ENCODE measurements around the gene HCN1.

HCN1 gene

GRCh38 chr5:45279109-45279508 lies 417.1 kb downstream of the HCN1 start:
- DNase-seq, result no peak

DNA sequence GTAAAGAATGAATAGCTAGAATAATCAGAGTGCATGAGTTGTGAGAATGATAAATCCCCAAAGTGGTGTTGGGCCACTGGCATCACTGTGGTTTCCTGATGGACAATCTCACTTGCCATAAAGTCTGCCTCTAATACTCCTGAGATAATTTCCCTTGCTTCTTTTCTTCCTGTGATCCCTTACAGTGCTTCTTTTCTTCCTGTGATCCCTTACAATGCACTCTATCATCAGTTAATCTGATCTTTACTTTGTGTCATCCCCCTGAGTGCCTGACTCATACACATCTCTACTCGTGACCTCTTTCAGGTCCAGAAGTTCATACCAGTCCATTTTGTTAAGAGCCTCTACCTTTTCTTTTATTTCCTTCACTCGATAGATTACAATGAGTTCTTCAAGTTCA lies 418.3 kb downstream of the HCN1 start:
- no peak for DNase-seq

- no peak for DNase-seq
These were observed 421.9 kb downstream of the HCN1 start for GRCh38 chr5:45274241-45274640.

- DNase-seq, result no peak
These were observed 424.6 kb downstream of the HCN1 start for GRCh38 chr5:45271626-45272025.

DNA sequence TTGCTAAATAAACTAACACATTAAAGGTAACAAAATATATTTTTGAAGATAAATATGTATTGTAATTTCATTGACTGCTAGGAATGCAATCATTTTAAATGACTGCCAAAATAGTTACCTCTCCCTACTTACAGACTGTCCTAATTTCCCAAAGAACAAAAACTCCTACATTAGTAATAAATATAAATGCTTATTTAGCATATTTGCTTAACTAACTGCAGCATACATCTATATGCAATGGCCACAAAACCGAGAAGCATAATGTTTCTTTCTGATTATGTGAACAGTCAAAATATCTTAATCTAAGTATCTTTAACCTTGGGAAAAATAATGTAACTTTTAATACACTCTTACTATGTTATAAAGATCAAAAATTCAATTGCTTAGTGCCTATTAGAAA lies 431.7 kb downstream of the HCN1 start:
- DNase-seq, result no peak

DNA sequence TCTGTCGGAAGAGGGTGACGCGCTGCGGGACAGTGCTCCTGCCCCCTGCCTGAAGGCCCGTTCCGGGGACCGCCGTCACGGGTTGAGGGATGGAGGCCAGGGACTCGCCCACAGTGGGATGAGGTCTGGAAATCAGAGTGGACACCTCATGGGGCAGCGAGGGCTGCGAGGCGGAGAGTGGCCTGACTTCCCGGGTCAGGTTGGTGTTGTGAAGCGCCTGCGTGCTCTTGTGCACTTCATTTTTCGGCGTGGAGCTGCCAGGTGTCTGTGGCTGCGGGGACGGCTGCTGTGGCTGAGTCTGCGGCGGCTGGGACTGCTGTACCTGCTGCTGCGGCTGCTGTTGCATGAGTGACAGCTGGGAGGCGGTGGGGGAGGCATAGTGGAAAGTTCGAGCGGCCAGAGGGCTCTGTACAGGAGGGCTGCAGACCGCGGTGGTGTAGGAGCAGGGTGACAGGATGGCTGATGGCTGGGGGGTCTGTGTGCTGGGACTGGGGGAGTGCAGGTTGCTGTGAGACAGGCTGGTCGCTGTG lies 434.1 kb downstream of the HCN1 start:
- no peak for DNase-seq

- no peak for DNase-seq
These were observed 435.1 kb downstream of the HCN1 start for GRCh38 chr5:45261125-45261524.

DNA sequence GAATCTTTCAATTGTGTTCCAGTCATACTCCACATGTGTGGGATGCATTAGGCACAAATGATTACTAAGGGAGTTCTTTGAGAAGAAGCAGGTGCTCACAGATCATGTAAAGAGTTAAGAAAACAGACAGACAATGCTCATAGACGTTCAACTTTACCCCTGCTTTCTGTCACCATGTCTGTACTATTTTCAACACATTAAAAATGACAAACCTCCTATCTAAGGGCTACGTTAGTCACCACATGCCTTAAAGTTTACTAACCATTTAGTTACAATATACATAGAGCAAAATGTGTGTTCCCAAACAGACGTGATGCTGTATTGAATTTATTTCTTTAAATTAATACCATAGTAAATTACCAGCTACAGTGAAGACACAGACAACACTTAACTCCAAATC lies 435.9 kb downstream of the HCN1 start:
- no peak for DNase-seq

- DNase-seq, result no peak
These were observed 443.2 kb downstream of the HCN1 start for GRCh38 chr5:45252978-45253377.

DNA sequence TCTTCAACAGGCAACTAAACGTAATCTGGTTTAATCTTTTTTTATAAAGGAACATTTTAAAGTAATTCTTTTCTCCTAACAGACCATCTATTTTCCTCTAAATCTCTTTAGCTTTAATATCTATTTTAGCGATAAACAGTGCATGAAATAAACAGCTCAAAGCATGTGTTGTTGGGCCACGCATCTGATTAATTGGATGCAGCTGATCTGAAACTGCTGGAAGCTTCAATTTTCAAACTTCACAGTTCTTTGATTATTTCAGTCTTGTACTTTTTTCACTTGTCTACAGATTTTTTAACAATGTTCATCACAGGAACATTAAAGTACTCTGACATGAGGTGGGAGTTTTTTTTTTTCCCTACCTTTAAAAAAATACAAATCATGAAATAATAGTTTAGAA lies 443.6 kb downstream of the HCN1 start:
- no peak for DNase-seq

DNA sequence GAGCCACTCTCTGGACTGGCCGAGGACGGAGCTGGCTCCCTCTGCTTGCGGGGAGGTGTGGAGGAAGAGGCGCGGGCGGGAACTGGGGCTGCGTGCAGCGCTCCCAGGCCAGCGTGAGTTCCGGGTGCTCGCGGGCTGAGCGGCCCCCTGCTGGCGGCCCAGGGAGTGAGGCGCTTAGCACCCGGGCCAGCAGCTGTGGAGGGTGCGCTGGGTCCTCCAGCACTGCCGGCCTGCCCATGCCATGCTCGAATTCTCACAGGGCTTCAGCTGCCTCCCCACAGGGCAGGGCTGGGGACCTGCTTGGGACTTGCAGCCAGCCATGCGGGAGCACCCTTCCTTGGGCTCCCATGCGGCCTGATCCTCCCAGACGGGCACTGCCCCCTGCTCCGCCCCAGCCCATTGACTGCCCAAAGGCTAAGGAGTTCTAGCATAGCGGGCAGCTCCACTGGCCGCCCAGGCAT lies 470.6 kb downstream of the HCN1 start:
- DNase-seq, result no peak

DNA sequence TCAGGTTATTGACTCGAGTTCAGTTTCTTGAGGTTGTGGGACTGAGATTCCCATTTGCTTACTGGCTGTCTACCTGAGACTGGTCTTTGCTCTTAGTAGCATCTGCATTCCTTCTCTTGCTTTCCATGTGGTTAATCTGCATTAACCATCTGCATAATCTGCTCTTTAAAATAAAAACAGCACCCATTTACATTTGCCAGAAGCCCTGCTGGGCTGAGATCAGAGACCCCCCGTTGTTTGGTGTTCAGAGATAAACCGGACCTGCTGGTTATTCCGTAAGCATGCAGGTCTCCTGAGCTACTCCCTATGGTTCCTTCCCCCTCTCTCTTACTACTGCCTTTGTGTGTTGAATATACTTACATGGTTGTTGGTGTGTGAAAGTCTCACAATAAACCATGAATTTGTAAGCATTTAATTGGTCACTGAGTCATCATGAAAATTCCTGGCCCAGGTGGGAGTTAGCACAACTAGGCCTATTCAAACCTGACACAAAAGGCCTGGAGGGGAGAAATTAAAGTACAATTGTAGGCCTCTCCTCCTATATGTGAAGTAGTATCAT lies 490.7 kb downstream of the HCN1 start:
- no peak for DNase-seq
